Tibial nerve (tissue), 4 donors: ENCODE results near the gene CYS1.

Experiments used
- EP300 ChIP-seq, 2 donors: sonication (generic); formaldehyde crosslinking; IDR thresholded peaks; one replicate each; pipeline ENCODE4 v1.6.1; 2017; ENCODE audit warnings: antibody characterized with exemption in 2 of 2, mild to moderate bottlenecking in 1 of 2
- TF ChIP-seq, protein P1 (sequence below), 5 experiments: fragments of 200-600 bp in 3 of 5; fragments of 450-650 bp in 2 of 5; sonication (generic) in 3 of 5; IDR thresholded peaks; one replicate each; pipeline ENCODE4 v1.5.1; 2016 to 2019; ENCODE audit warnings: antibody characterized with exemption in 5 of 5, mild to moderate bottlenecking in 3 of 5, moderate library complexity in 2 of 5

DNA sequence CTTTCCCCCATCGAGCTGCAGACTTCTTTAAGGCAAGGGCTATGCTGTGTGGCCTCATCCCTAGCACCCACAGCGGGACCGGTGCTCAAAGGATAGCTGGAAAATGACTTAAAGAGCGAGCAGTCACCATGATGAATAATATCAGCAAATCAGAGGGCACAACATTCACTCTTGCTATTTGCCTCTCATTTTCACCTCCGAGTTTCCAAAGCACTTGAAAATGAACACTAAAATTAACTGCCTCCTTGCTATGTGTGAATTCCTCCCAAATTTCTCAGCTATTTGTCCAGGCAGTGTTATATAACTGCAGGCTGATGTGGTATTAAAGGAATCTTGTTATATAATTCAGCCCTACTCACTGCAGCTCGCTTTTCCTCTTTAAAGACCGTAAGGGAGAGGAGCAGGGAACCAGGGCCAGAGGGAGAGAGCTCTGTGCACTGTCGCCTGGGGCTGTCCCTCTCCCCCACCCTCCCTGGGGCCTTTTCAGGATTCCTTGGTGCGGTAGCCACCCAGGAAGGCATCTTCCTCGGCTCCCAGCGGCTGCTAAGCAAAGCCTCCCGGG is 1.4 kb downstream of the CYS1 start:
- TF ChIP-seq, protein P1, sequence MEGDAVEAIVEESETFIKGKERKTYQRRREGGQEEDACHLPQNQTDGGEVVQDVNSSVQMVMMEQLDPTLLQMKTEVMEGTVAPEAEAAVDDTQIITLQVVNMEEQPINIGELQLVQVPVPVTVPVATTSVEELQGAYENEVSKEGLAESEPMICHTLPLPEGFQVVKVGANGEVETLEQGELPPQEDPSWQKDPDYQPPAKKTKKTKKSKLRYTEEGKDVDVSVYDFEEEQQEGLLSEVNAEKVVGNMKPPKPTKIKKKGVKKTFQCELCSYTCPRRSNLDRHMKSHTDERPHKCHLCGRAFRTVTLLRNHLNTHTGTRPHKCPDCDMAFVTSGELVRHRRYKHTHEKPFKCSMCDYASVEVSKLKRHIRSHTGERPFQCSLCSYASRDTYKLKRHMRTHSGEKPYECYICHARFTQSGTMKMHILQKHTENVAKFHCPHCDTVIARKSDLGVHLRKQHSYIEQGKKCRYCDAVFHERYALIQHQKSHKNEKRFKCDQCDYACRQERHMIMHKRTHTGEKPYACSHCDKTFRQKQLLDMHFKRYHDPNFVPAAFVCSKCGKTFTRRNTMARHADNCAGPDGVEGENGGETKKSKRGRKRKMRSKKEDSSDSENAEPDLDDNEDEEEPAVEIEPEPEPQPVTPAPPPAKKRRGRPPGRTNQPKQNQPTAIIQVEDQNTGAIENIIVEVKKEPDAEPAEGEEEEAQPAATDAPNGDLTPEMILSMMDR (IDR thresholded peaks at IDR 0.05): no peak
- TF ChIP-seq EP300 (IDR thresholded peaks at IDR 0.05): no peak
